Karpas-422 (cell line): Measurements from ENCODE around the gene NNMT. TPM values are rescaled to one million over a fixed set of nuclear protein-coding genes. Genes with fewer than 3 reads are reported as not detected.

ENCODE experiments used
- DNase-seq: peaks from one replicate; pipeline ENCODE4 v3.0.0-alpha.2; 2015
- H2AFZ ChIP-seq: fragments of 200-600 bp; sonication (generic); 2 replicates; pipeline ENCODE4 v1.6.1; 2014; ENCODE audit warnings: antibody characterized with exemption, low read length, mixed read lengths
- H3K27ac ChIP-seq: fragments of 200-600 bp; sonication (generic); 2 replicates; pipeline ENCODE4 v1.5.1; 2014; ENCODE audit warnings: mild to moderate bottlenecking, low read length, moderate library complexity
- H3K27me3 ChIP-seq: fragments of 200-600 bp; sonication (generic); 2 replicates; pipeline ENCODE4 v1.6.1; 2014; ENCODE audit warnings: low read length, mixed read lengths
- H3K36me3 ChIP-seq: fragments of 200-600 bp; sonication (generic); 2 replicates; pipeline ENCODE4 v1.6.1; 2014; ENCODE audit warnings: low read length, mixed read lengths; ENCODE audit not compliant: insufficient read depth
- H3K4me1 ChIP-seq: fragments of 200-600 bp; sonication (generic); 2 replicates; pipeline ENCODE4 v1.6.1; 2014; ENCODE audit warnings: mild to moderate bottlenecking, low read length, mixed read lengths
- H3K4me2 ChIP-seq: fragments of 200-600 bp; sonication (generic); 2 replicates; pipeline ENCODE4 v1.6.1; 2014; ENCODE audit warnings: low read length, low read depth, mild to moderate bottlenecking; ENCODE audit not compliant: poor library complexity, severe bottlenecking
- H3K4me3 ChIP-seq: fragments of 200-600 bp; sonication (generic); 2 replicates; pipeline ENCODE4 v1.5.1; 2014; ENCODE audit warnings: mild to moderate bottlenecking, antibody characterized with exemption, low read length, mixed read lengths
- H3K79me2 ChIP-seq: fragments of 200-600 bp; sonication (generic); 2 replicates; pipeline ENCODE4 v1.6.1; 2014; ENCODE audit warnings: mild to moderate bottlenecking, low read length, mixed read lengths
- H3K9ac ChIP-seq: fragments of 200-600 bp; sonication (generic); 2 replicates; pipeline ENCODE4 v1.6.0; 2014; ENCODE audit warnings: low read length
- H3K9me2 ChIP-seq: fragments of 200-600 bp; sonication (generic), shearing (Covaris generic); replicated peaks from 2 replicates; pipeline ENCODE4 v1.6.0; 2014; ENCODE audit warnings: mild to moderate bottlenecking, low read length, moderate library complexity; ENCODE audit not compliant: insufficient read depth
- H3K9me3 ChIP-seq: fragments of 300-700, 200-600 bp; sonication (generic); 2 replicates; pipeline ENCODE4 v1.6.1; 2014; ENCODE audit warnings: low read length, mixed read lengths
- H4K20me1 ChIP-seq: fragments of 200-600 bp; sonication (generic); 2 replicates; pipeline ENCODE4 v1.6.1; 2014; ENCODE audit warnings: mild to moderate bottlenecking, antibody characterized with exemption, low read length, low read depth; ENCODE audit not compliant: insufficient read depth
- total RNA-seq: library from RNA; depleted of rRNA; stranded (reverse); fragments of >200 nt; shearing (Covaris generic); gene quantifications from 2 replicates; pipeline ENCODE4 v1.2.3, GENCODE V29; 2014; ENCODE audit warnings: low replicate concordance

The NNMT gene
- total RNA-seq, 1 experiment from 2014 or later: not detected

GRCh38 chr11:114270531-114271270 is 25.5 kb upstream of the NNMT start:
- Histone ChIP-seq H3K4me2 (no peak overlapping the region), H2AFZ (no peak overlapping the region), H3K9me3 (no peaks in the 10 kb centered on the region), H3K4me1 (no peaks in the 10 kb centered on the region), H3K9ac (no peak overlapping the region), H3K27me3 (no peaks in the 10 kb centered on the region), H4K20me1 (no peaks in the 10 kb centered on the region), H3K27ac (no peak overlapping the region), H3K4me3 (no peak overlapping the region), H3K36me3 (no peaks in the 10 kb centered on the region), H3K9me2 (no peaks in the 10 kb centered on the region), H3K79me2 (no peaks in the 10 kb centered on the region)
- no peak for DNase-seq

DNA sequence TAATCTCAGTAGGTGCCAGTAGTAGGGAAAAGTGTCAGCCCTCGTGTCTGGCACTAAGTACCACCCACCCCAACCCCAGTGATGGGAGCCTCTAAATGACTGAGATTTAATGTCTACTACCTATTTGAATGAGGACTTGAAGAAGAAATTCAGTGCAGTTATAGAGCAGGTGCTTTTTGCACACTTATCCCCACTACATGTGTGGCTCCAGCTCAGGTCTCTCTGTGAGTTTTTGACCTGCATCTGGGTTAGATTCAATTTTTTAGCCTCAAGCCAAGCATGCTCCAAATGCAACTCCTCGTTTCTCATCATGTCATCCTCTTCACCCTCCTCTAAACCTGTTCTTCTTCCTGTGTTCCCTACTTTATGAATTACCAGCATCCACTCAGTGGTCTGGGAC is 24.9 kb upstream of the NNMT start:
- Histone ChIP-seq H2AFZ (no peak overlapping the region), H3K27me3 (no peaks in the 10 kb centered on the region), H3K4me1 (no peaks in the 10 kb centered on the region), H3K79me2 (no peaks in the 10 kb centered on the region), H3K9me2 (no peaks in the 10 kb centered on the region), H3K9ac (no peak overlapping the region), H3K4me2 (no peak overlapping the region), H3K36me3 (no peaks in the 10 kb centered on the region), H3K27ac (no peak overlapping the region), H4K20me1 (no peaks in the 10 kb centered on the region), H3K4me3 (no peak overlapping the region), H3K9me3 (no peaks in the 10 kb centered on the region)
- DNase-seq: no peak

- no peaks in the 10 kb centered on the region for H3K9me2 ChIP-seq
- no peak overlapping the region for H3K9ac ChIP-seq
- H3K4me2 ChIP-seq: no peak overlapping the region
- H4K20me1 ChIP-seq: no peaks in the 10 kb centered on the region
- H3K27ac ChIP-seq: no peak overlapping the region
- no peaks in the 10 kb centered on the region for H3K9me3 ChIP-seq
- H2AFZ ChIP-seq: no peak overlapping the region
- no peak overlapping the region for H3K4me3 ChIP-seq
- no peaks in the 10 kb centered on the region for H3K36me3 ChIP-seq
- no peaks in the 10 kb centered on the region for H3K4me1 ChIP-seq
- no peaks in the 10 kb centered on the region for H3K27me3 ChIP-seq
- H3K79me2 ChIP-seq: no peaks in the 10 kb centered on the region
- no peak for DNase-seq
Observed at GRCh38 chr11:114272311-114272710, 23.9 kb upstream of the NNMT start.

- no peaks in the 10 kb centered on the region for H3K27me3 ChIP-seq
- no peaks in the 10 kb centered on the region for H3K79me2 ChIP-seq
- H3K9me3 ChIP-seq: no peaks in the 10 kb centered on the region
- no peaks in the 10 kb centered on the region for H4K20me1 ChIP-seq
- no peak overlapping the region for H3K9ac ChIP-seq
- no peaks in the 10 kb centered on the region for H3K36me3 ChIP-seq
- no peaks in the 10 kb centered on the region for H3K4me1 ChIP-seq
- H3K4me2 ChIP-seq: no peak overlapping the region
- H3K4me3 ChIP-seq: no peak overlapping the region
- H2AFZ ChIP-seq: no peak overlapping the region
- H3K9me2 ChIP-seq: no peaks in the 10 kb centered on the region
- H3K27ac ChIP-seq: no peak overlapping the region
- no peak for DNase-seq
Observed at GRCh38 chr11:114273071-114273470, 23.1 kb upstream of the NNMT start.

DNA sequence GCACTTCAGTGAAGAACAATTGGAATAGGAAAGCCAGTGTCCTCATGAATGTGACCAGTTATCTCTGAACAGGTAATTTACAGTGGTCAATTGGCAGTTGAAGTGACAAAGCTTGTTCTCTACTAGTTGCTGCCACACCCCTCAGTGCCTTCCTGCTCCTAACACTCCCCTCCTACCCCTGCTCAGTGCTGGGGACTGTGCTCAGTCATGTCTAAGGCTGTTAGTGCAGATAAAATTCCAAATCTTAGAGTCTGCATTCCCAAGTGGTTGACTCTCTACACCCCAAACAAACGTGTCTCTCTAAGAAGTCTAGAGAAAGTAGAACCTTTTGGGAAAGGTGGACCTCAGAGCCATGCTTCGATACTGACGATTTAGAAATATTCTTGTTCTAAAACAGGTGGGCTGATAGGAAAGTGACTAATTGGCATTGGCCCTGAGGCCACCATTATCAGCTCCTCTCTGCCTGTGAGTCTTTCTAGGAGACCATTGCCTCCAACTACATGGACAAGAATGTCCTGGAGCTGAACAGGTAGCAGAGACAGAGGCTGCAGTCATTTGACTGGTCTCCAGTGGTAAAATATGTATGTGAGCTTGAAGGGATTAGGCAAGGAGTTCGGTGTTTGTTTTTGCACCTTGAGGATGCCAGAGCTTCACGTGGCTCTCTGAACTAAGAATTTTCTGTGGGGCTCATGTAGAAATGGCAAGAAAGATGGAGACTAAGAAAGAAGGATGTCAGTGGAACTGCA is 22.1 kb upstream of the NNMT start:
- Histone ChIP-seq H4K20me1 (no peaks in the 10 kb centered on the region), H3K4me1 (no peaks in the 10 kb centered on the region), H3K79me2 (no peaks in the 10 kb centered on the region), H3K36me3 (no peaks in the 10 kb centered on the region), H2AFZ (no peak overlapping the region), H3K9me3 (no peaks in the 10 kb centered on the region), H3K9me2 (no peaks in the 10 kb centered on the region), H3K4me2 (no peak overlapping the region), H3K27ac (no peak overlapping the region), H3K9ac (no peak overlapping the region), H3K27me3 (no peaks in the 10 kb centered on the region), H3K4me3 (no peak overlapping the region)
- DNase-seq: no peak

DNA sequence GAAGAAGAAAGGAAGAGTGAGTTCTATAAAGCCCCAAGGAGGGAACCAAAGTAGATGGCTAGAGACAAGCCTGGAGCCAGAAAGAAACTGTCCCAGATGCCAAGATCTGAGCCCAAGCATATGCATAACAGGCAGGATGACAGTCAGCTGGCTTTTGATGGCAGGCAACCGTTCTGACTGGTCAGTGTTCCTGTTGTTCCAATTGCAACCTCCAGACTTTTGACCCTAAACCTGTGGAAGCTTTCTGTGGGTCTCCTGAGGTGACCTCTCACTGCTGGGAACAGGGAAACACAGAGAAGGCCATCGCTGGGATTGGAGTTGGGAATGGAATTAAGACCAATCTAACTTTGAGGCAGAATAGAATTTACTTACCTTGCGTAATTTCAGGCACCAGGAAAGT is 21.6 kb upstream of the NNMT start:
- H2AFZ ChIP-seq: no peak overlapping the region
- no peak overlapping the region for H3K4me2 ChIP-seq
- H3K79me2 ChIP-seq: no peaks in the 10 kb centered on the region
- H3K4me1 ChIP-seq: no peaks in the 10 kb centered on the region
- no peaks in the 10 kb centered on the region for H3K9me3 ChIP-seq
- no peaks in the 10 kb centered on the region for H4K20me1 ChIP-seq
- no peak overlapping the region for H3K9ac ChIP-seq
- DNase-seq: no peak
- no peaks in the 10 kb centered on the region for H3K9me2 ChIP-seq
- no peaks in the 10 kb centered on the region for H3K36me3 ChIP-seq
- no peak overlapping the region for H3K4me3 ChIP-seq
- no peak overlapping the region for H3K27ac ChIP-seq
- no peaks in the 10 kb centered on the region for H3K27me3 ChIP-seq

GRCh38 chr11:114275280-114275679 is 20.9 kb upstream of the NNMT start:
- no peak overlapping the region for H3K9ac ChIP-seq
- H4K20me1 ChIP-seq: no peaks in the 10 kb centered on the region
- no peaks in the 10 kb centered on the region for H3K36me3 ChIP-seq
- H2AFZ ChIP-seq: no peak overlapping the region
- no peak overlapping the region for H3K4me2 ChIP-seq
- H3K9me2 ChIP-seq: no peaks in the 10 kb centered on the region
- no peak overlapping the region for H3K4me3 ChIP-seq
- no peaks in the 10 kb centered on the region for H3K9me3 ChIP-seq
- H3K79me2 ChIP-seq: no peaks in the 10 kb centered on the region
- no peaks in the 10 kb centered on the region for H3K27me3 ChIP-seq
- no peak for DNase-seq
- H3K27ac ChIP-seq: no peak overlapping the region
- H3K4me1 ChIP-seq: no peaks in the 10 kb centered on the region

DNA sequence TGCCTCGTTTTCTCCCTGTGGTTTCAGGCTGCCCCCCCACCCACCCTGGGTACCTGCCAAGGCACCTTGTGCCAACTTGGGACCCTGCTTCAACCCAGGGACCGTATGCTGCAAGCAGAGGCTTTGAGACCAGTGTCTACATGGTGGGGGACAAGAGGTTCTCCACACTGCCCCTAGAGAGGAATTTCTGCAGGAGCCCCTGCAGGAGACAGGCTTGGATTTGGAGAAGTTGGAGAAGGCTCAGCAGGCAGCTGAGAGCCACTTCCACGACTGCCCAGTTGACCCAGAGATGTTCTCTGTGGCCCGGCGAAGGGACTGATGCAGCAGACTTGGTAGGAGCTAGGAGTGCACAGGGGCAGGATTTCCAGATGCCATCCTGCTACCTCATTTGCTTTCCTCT is 20.1 kb upstream of the NNMT start:
- H3K27ac ChIP-seq: no peak overlapping the region
- no peaks in the 10 kb centered on the region for H3K36me3 ChIP-seq
- no peak for DNase-seq
- no peaks in the 10 kb centered on the region for H3K27me3 ChIP-seq
- no peaks in the 10 kb centered on the region for H3K9me2 ChIP-seq
- H3K9me3 ChIP-seq: no peaks in the 10 kb centered on the region
- no peaks in the 10 kb centered on the region for H4K20me1 ChIP-seq
- no peak overlapping the region for H3K9ac ChIP-seq
- no peak overlapping the region for H3K4me3 ChIP-seq
- no peak overlapping the region for H2AFZ ChIP-seq
- H3K4me2 ChIP-seq: no peak overlapping the region
- H3K4me1 ChIP-seq: no peaks in the 10 kb centered on the region
- H3K79me2 ChIP-seq: no peaks in the 10 kb centered on the region
